GM12865 (cell line): Measurements from ENCODE around the gene PLAA.

Source experiments
- DNase-seq: peaks from one replicate; pipeline ENCODE4 v3.0.0; 2010; ENCODE audit warnings: low read depth
- H3K4me3 ChIP-seq: 2 replicates; pipeline ENCODE4 v1.5.1; 2011; ENCODE audit warnings: mild to moderate bottlenecking, low read depth, low read length, control low read depth
- CTCF ChIP-seq: IDR thresholded peaks from 2 replicates; pipeline ENCODE4 v1.5.1; 2011; ENCODE audit warnings: low read length, control low read depth, low read depth, inconsistent platforms; ENCODE audit not compliant: insufficient read depth; ENCODE audit errors: missing control alignments

PLAA gene

GRCh38 chr9:26950521-26950920 lies 3.5 kb upstream of the PLAA start:
- no peak for DNase-seq
- TF ChIP-seq CTCF, result no peak
- no peak overlapping the region for H3K4me3 ChIP-seq

GRCh38 chr9:26949637-26950069 lies 2.6 kb upstream of the PLAA start:
- DNase-seq, result no peak
- no peak overlapping the region for H3K4me3 ChIP-seq
- TF ChIP-seq CTCF, result no peak

- H3K4me3 ChIP-seq, result peak overlapping the region; percentile 78
- no peak for TF ChIP-seq CTCF
- DNase-seq, result peak; percentile 9
Observed at GRCh38 chr9:26947736-26948135, 694 bp upstream of the PLAA start.

- no peak for DNase-seq
- H3K4me3 ChIP-seq, result peak overlapping the region; percentile 78
- TF ChIP-seq CTCF, result no peak
Observed at GRCh38 chr9:26945591-26945990, 1.5 kb downstream of the PLAA start.

- TF ChIP-seq CTCF, result no peak
- no peak overlapping the region for H3K4me3 ChIP-seq
- no peak for DNase-seq
Observed at GRCh38 chr9:26940779-26941178, 6.3 kb downstream of the PLAA start.

- TF ChIP-seq CTCF, result no peak
- H3K4me3 ChIP-seq, result no peak overlapping the region
- DNase-seq, result no peak
Observed at GRCh38 chr9:26939955-26940711, 6.9 kb downstream of the PLAA start.
